Skin epidermis (tissue), 12 donors: Measurements from ENCODE around the gene C1S.
"Not testable (repeated sequence)": the region's sequence is repeated elsewhere in the genome, so short reads cannot be mapped to it uniquely, and the experiment has no call there.

Experiments
- H3K27ac ChIP-seq, 21 experiments: fragments of 200-600 bp; sonication (generic) in 11 of 21; one replicate each; pipeline ENCODE4 v1.5.0; 2020; ENCODE audit warnings: mild to moderate bottlenecking in 3 of 21, inconsistent platforms in 2 of 21, moderate library complexity in 2 of 21
- H3K4me3 ChIP-seq, 7 experiments: fragments of 200-600 bp; sonication (generic) in 2 of 7; one replicate each; pipeline ENCODE4 v1.5.0; 2020; ENCODE audit warnings: inconsistent platforms in 2 of 7, mild to moderate bottlenecking in 2 of 7, moderate library complexity in 1 of 7

Gene C1S

DNA sequence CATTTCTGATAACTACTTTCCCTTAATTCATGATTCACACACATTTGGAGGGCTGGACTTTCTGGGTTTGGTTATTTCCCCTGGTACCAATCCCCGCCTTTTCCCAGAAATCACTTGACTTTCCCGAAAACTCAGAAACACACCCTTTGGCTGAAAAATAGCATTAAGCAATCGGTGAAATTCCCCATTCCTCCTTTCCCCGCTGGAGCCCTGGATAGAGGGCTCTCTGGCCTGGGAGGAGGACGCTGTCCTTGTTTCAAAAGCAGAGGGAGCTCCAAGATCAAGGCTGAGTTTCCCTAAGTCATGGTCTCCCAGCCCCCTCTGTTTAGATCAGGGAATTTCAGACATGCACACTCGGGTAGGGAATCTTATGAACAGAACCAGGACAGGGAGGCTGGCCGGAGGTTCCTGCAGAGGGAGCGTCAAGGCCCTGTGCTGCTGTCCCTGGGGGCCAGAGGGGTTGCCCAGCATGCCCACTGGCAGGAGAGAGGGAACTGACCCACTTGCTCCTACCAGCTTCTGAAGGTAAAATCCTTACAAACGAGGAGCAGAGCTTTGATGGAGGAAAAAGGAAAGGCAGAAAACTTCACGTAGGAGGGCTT is at the start of gene C1S:
Gene C1S, plus strand, starts transcription at position 366 of the 602 bp plus-strand sequence. CDS start 1,195 bp downstream, outside the sequence.
- Histone ChIP-seq H3K4me3 (peak within 1 kb of the TSS in 6 of 7 experiments; percentile 0 to 36 (median 16)), H3K27ac (peak within 1 kb of the TSS in 20 of 21 experiments; percentile 56 to 89 (median 80))

DNA sequence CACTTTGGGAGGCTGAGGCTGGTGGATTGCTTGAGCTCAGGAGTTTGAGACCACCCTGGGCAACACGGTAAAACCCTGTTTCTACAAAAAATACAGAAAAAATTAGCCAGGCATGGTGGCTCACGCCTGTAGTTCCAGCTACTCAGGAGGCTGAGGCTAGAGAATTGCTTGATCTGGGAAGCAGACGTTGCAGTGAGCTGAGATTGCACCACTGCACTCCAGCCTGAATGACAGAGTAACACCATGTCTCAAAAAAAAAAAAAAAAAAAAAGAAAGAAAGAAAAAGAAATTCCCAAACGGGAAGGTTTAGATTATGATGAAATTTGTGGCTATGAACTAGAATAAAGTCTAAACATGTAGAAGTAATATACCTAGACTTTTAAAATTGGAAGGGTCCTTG is 49.1 kb upstream of the C1S start:
- H3K27ac ChIP-seq, H3K4me3 ChIP-seq: not testable (repeated sequence)

DNA sequence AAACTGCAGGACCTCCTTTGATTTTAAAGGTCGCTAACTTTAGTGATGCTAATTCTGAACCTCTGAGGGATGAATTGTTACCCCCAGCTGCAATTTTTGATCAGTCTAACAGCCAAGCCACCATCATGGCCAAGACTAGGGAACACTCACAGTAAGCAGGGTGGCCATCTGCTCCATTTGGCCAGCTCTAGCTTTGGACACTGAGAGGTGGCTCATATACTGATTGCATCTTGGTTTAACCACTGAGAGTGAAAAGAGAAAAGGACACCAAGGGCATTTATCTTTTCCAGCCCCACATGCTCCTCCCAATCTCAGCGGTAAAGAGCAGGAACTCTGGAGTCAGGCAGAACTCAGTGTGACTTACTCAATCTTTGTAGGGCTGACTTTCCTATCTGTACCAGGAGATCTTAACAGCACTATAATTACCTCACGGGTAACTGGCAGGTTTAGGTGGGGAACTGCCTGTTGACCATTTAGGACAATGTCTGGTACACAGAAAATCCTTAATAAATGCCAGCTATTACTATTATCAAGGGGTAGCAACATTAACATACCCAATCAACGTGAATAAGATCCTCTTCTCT is 48.4 kb upstream of the C1S start:
- H3K4me3 ChIP-seq = no peak overlapping the region
- H3K27ac ChIP-seq = no peak overlapping the region

DNA sequence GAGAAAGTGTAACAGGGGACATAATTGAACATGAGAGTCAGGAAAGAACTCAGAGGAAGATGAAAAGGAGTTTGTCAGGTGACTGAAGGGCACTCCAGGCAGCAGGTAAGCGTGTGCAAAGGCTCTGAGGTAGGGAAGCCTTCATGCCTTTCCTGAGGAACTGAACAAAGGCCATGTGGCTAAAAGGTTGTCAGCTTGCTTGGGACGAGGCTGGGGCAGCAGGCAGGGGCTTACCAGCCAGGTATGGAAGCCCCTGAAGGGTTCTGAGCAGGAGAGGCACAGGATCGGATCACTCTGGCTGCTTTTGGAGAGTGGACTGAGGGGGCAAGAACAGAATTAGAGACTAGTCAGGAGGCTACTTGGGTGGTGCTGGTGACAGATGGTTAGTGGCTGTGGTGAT is 47.4 kb upstream of the C1S start:
- no peak overlapping the region for H3K27ac ChIP-seq
- no peak overlapping the region for H3K4me3 ChIP-seq

DNA sequence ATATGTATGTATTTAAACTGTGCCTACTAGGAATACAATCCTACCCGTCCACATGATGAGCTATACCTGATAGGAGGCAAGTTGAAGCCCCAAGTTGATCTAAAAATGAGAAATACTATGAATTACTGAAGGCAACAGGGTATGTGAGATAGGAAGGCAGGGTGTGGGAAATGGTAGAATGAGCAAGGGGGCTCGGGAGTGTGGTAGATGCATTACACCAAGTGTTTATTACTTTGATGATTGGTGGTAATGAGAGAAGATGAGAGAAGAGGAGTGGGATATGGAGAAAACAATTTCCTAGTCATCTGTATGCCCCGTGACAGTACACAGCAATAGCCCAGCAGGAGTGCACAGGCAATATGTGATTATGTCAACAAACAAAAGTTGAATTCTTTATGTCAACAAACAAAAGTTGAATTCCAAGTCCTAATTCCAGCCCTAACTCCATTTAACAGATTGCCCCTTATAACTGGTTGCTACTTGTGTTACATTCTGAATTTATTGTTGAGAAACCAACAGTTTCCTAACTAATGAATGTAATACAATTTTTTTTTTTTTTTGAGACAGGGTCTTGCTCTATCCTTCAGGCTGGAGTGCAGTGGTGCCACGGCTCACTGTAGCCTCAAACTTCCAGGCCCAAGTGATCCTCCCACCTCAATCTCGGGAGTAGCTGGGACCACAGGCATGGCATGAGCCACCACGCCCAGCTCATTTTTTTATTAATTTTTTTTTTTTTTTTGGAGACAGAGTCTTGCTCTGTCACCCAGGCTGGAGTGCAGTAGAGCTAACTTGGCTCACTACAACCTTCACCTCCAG is 44.8 kb upstream of the C1S start:
- Histone ChIP-seq H3K4me3 (no peak overlapping the region), H3K27ac (no peak overlapping the region)

DNA sequence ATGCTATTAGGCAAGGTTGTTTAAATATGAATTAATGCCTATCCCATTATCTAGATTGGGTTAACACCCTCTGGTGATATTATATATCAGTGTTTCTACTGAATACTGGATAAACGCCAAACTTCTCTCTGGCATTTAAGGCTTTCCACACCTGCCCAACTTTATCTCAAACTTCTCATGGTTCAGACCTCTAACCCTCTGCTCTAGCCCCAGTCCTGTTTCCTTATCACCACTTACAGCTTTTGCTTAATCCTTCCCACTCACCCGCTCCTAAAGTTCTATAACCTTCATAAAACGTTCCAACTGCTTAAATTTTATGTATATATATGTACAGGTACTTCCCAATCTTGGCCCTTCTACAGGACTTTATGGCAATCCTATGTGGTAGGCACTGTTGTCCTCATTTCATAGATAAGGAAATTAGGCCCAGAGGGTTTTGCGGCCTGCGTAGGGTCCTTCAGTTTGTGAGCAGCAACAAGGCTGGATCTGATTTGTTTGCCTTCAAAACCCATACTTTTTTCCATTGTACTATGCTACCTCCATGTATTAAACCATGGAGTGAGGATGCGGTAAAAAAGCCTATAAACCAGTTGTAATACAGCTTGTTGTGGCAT is 43.5 kb upstream of the C1S start:
- H3K4me3 ChIP-seq = peak overlapping the region in 4 of 7 experiments; percentile 65 to 93 (median 84)
- H3K27ac ChIP-seq = peak overlapping the region in 9 of 21 experiments; percentile 78 to 94 (median 87)

DNA sequence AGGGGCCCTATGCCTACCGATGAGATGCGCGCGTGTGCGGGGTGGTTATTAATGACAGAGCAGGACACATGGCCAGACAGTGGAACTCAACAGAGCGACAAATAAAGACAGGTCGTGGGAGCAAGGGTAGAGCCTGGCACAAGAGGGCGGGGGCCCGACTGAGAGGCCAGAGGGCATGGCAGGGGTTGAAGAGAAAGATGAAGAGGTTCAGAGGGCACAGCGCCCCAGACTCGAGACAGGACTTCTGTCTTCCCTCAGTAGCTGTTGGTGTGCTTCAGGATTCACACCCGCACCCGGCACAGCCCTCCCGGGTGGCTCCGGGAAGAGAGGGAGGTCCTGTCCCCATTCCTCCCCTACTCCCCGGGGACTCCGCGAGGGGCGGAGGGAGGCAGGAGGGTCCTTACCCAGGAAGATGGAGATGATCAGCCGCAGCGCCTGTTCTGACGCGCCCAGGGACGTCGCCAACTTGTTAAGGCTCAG is 42.6 kb upstream of the C1S start:
- H3K27ac ChIP-seq = peak overlapping the region; percentile 60 to 94 (median 85)
- peak overlapping the region; percentile 50 to 93 (median 78) for H3K4me3 ChIP-seq

DNA sequence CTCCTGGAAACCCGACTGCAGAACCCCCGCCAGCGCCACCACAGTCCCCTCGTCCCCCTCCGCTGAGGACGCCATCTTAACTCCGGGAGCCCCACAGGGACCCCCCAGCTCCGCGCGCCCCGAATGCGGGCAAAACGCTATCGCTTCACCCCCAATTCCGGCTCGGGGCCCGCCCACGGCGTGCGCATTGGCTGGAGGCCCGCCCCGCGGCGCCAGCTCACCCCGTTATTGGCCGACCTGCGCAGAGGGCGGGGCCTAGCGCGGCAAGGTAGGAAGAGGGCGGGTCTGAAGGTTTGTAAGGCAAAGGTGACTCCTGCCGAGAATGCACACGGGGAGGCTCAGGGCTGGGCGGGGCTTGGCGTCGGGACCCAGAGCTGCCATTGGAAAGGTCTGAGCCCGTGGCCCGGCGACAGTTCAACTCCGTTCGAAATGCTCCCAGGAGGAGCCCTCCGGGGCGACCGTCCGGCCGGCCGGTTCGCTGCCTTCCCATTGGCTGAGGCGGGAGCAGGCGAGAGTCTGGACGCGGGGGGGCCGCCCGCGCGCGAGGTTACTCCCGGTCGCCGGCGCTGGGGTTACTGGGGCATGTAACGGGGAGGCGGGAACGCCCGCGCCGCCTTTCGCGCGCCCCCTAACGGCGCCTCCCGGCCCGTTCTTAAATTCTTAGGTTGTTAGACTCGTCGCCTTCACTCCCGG is 42.0 kb upstream of the C1S start, which contains the start of gene LPCAT3:
Gene LPCAT3, minus strand, starts transcription at position 127 of the 693 bp plus-strand sequence. Its CDS starts 52 bp downstream, at position 75.
- peak within 1 kb of the TSS; percentile 60 to 94 (median 85) for H3K27ac ChIP-seq
- H3K4me3 ChIP-seq = peak within 1 kb of the TSS; percentile 50 to 93 (median 78)

DNA sequence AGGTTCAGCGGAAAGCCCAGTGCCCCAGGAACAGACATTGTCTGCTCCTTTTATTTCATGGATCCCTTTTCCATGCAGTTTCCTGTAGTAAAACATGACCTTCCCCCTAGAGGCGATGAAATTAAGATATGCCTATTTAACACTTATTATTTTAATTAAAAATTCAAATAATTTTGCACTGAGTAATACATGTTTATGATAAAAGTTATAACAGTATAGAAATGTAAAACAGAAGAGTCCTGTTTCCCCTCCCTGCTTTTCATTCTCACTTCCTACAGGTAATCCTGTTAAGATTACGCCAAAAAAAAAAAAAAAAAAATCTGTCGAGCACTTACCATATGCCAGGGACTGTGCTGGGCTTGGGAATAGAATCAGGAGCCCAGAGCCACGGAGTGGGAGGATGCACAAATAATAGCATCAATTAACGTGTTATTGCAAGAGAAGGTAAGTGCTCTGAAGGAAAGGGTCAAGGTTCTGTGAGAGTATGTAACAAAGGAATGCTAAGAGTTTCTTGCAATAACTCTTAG is 41.4 kb upstream of the C1S start:
- peak overlapping the region in 17 of 21 experiments; percentile 60 to 94 (median 86) for H3K27ac ChIP-seq
- H3K4me3 ChIP-seq = peak overlapping the region; percentile 50 to 93 (median 78)

DNA sequence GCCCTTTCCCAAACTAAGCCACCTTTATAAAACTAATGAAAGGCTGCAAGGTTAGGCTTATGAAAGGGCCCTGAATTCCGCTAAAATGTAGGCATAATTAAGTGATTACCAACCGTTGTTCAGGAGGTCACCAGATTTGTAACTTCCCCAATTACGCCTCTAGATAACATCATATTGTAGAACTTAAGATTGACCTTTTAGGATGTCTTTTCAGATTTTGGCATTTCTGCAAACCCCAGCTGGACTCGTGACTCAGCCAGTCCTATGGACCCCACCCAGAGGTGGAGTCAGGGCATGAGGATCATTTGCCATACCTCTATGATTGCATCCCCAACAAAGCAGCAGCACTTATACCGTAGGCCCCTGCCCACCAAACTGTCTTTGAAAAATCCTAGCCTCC is 38.6 kb upstream of the C1S start:
- H3K4me3 ChIP-seq = no peak overlapping the region
- no peak overlapping the region for H3K27ac ChIP-seq

DNA sequence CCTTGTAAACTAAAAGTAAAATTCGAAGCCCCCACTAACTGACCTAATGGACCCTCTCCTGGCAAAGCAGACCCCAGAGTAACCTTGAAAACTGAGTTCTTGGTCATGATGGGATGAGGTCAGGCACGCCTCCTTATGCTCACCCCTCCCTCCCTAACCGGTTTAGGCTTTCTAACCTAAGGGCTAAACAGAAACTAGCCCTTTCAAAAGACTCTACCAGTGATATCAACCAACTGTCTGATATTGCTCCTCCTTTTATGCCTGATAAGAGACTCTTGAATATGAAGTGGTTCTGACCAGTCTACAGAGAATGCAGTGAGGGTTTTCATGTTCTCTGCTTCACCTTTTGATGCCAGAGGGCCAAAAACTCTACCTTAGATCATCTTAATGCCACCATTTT is 37.4 kb upstream of the C1S start:
- Histone ChIP-seq H3K4me3 (no peak overlapping the region), H3K27ac (no peak overlapping the region)

DNA sequence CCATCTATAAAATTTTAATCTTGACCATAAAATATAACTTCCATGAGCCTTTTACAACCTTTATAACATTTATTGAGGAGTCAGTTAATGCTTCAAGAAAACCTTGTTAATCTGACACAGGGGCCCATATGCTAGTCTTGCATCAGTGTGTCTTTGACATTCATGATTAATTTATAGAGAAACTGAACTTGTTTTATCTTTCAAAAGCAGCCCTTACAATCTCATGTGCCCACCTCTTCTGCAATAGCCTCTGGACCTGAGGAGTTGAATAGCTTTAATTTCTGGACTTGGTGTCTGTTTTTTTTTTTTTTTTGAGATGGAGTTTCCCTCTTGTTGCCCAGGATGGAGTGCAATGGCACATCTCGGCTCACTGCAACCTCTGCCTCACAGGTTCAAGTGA is 33.7 kb upstream of the C1S start:
- H3K27ac ChIP-seq = no peak overlapping the region
- no peak overlapping the region for H3K4me3 ChIP-seq

DNA sequence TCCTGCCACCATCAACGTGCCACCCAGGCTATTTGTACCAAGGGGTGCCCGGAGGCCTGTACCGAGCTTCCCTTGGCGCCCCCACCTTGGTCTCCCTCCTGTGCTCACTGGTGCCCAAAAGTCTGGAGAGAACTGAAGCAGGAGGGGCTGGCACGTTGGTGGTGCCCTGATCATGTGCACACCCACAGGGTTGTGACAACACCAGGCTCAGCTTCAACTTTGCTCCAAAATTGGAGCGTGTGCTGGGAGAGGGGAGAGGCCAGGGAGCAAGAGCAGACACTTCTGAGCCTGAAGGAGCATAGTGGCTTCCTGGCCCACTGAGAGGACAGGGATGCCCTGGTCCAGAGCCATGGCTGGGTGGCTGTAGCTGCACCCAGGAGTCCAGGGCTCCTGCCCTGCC is 29.2 kb upstream of the C1S start:
- H3K27ac ChIP-seq = no peak overlapping the region
- H3K4me3 ChIP-seq = no peak overlapping the region

DNA sequence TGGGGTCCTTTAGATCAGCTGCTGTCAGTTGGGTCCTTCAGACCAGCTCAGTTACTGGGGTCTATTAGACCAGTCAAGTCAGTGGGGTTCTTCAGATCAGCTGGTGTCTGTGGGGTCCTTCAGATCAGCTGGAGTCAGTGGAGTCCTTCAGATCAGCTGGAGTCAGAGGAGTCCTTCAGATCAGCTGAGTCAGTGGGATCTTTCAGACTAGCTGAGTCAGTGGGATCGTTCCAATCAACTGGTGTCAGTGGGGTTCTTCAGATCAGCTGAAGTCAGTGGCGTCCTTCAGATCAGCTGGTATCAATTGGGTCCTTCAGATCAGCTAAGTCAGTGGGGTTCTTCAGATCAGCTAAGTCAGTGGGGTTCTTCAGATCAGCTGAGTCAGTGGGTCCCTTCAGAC is 27.5 kb upstream of the C1S start:
- Histone ChIP-seq H3K27ac (no peak overlapping the region), H3K4me3 (no peak overlapping the region)

DNA sequence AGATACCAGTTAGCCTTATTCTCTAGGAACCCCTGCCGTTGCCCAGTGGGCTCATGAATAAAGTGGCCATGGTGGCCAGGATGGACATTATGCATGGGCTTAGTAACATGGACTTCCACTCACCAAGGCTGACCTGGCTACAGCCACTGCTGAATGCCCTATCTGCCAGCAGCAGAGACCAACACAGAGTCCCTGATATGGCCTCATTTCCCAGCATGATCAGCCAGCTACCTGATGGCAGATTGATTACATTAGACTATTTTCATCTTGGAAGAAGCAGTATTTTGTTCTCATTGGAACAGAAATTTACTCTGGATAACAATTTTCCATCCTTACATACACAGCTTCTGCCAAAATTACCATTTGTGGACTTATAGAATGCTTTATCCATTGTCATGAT is 26.1 kb upstream of the C1S start:
- Histone ChIP-seq H3K27ac (no peak overlapping the region), H3K4me3 (no peak overlapping the region)

DNA sequence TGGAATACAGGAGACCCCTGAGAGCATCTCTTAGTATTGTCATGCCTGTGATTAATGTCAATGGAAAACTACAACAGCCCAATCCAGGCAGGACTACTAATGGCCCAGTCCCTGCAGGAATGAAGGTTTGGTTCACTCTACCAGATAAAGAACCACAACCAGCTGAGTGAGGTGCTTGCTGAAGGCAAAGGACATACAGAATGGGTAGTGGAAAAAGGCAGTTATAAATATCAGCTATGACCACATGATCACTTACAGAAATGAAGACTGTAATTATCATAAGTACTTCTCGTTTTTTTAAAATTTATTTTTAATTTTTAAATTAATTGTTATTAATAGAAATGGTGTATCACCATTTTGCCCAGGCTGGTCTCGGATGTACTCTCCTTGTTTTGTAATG is 25.1 kb upstream of the C1S start:
- H3K4me3 ChIP-seq = no peak overlapping the region
- no peak overlapping the region for H3K27ac ChIP-seq

DNA sequence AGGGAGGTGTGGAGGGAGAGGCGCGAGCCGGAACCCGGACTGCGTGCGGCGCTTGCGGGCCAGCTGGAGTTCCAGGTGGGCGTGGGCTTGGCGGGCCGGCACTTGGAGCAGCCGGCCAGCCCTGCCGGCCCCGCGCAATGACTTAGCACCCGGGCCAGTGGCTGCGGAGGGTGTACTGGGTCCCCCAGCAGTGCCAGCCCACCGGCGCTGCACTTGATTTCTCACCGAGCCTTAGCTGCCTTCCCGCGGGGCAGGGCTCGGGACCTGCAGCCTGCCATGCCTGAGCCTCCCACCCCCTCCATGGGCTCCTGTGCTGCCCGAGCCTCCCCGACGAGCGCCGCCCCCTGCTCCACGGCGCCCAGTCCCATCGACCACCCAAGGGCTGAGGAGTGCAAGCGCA is 23.1 kb upstream of the C1S start:
- H3K27ac ChIP-seq = not testable (repeated sequence)
- H3K4me3 ChIP-seq = peak overlapping the region in 1 of 7 experiments; percentile 7

DNA sequence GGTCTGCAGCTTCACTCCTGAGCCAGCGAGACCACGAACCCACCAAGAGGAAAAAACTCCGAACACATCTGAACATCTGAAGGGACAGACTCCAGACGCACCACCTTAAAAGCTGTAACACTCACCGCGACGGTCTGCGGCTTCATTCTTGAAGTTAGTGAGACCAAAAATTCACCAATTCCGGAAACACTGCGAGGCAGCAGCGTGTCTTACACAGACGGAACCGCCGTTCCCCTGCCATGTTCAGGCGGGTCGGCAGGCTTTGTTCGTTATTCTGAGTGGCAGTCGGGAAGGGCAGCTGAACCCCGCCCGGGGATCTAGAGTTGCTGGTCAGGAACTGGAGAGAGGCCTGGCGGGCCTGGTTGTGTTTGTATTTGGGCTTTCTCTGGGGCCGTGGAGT is 21.9 kb upstream of the C1S start:
- Histone ChIP-seq H3K4me3 (no peak overlapping the region), H3K27ac (no peak overlapping the region)

DNA sequence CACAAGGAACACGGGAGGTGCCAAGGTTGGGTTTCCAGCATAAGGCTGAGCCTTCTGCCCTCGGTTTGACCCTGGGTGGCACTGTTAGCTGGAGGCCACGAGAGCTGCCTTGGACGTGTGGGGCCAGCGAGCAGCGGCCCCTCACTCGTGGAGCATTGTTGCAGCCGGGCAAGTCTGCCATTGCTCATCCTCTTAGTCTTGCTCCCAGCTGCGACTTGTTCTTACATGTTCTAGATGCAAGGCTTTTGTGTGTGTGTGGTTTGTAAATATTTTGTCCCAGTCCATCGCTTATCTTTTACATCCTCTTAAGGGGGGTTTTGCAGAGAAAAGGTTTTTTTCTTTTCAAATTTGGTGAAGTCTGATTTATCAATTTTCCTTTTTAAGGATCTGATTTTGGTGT is 21.1 kb upstream of the C1S start:
- H3K27ac ChIP-seq = peak overlapping the region in 2 of 21 experiments; percentile 27 to 28
- no peak overlapping the region for H3K4me3 ChIP-seq
